Measurements from ENCODE around the gene SYT9. TPM values are rescaled to one million over a fixed set of nuclear protein-coding genes. Genes with fewer than 3 reads are reported as not detected.

SYT9 gene
- total and polyA plus RNA-seq, 9 of the 15 experiments (the other 6 are each of a cell fraction or from before 2014, with no cell fraction given): 0.01 TPM; not detected in 8

- TF ChIP-seq AFF4 (CRISPR knock-in tag; IDR thresholded peaks at IDR 0.05) (no peak), SIN3B (IDR thresholded peaks at IDR 0.05; ENCODE audit: low read depth) (no peak), SMC3 (conservative IDR thresholded peaks at IDR 0.05; ENCODE audit: insufficient read depth, low read depth, low read length) (no peak), HIVEP1 (CRISPR knock-in tag; IDR thresholded peaks at IDR 0.05) (no peak), MTA1 (IDR thresholded peaks at IDR 0.05; ENCODE audit: borderline replicate concordance) (no peak), ZFPM2 (CRISPR knock-in tag; IDR thresholded peaks at IDR 0.05) (no peak), GABPB1 (CRISPR knock-in tag; IDR thresholded peaks at IDR 0.05) (no peak)
Observed at GRCh38 chr11:7250166-7250565, 1.5 kb upstream of the SYT9 start (continued).

- Histone ChIP-seq H4K20me1 (replicated peaks; ENCODE audit: control insufficient read depth, insufficient read depth, low read length) (no peaks in the 10 kb centered on the region), H3K79me2 (ENCODE audit: control insufficient read depth, insufficient read depth, low read length) (no peaks in the 10 kb centered on the region), H3K36me3 (ENCODE audit: control insufficient read depth, insufficient read depth, low read length) (no peaks in the 10 kb centered on the region), H3K4me2 (ENCODE audit: insufficient read depth, low read length) (no peak overlapping the region), H3K4me1 (replicated peaks in 1 of 2; ENCODE audit: control insufficient read depth in 2 of 2, insufficient read depth in 2 of 2, low read length in 2 of 2) (peaks cover 0 to 16% of the 10 kb centered on the region in 2 experiments; a peak in 2 of 5 replicates), H3K9ac (ENCODE audit: insufficient read depth in 1 of 2, low read depth in 2 of 2, low read length in 2 of 2) (no peak overlapping the region), H3K9me1 (ENCODE audit: control insufficient read depth, insufficient read depth, low read length) (no peaks in the 10 kb centered on the region), H3K4me3 (no peak overlapping the region), H3K27me3 (ENCODE audit: control insufficient read depth in 2 of 2, insufficient read depth in 2 of 2, low read length in 2 of 2) (peaks cover 11 to 25% of the 10 kb centered on the region in 2 experiments; a peak in 4 of 5 replicates), H3K27ac (ENCODE audit: extremely low read depth, low read depth, low read length) (no peak overlapping the region), H3K9me3 (replicated peaks; ENCODE audit: control insufficient read depth, insufficient read depth, low read depth, low read length) (no peaks in the 10 kb centered on the region), H2AFZ (ENCODE audit: low read depth, low read length) (no peak overlapping the region)
- ChIA-PET POLR2A (no interaction called here), CTCF (ENCODE audit: low intra/inter-chr PET ratio) (no interaction called here)
- ATAC-seq (no peak), DNase-seq (ENCODE audit: extremely low read depth in 1 of 4, low spot score in 3 of 4) (no peak), FAIRE-seq (no peak)
- in situ Hi-C loops (cut with MboI) (no loop called here), intact Hi-C loops (cut with micrococcal nuclease) (no loop called here)
- 17% methylated on average over 13 of the region's 28 CpGs for WGBS (ENCODE audit: insufficient coverage, low coverage, missing lambda C conversion rate)
- BruUV-seq (replicated peaks): no TSS peak
- TF ChIP-seq C11orf30 (IDR thresholded peaks at IDR 0.05; ENCODE audit: low read depth) (no peak), CC2D1A (IDR thresholded peaks at IDR 0.05) (no peak), POLR2AphosphoS2 (IDR thresholded peaks at IDR 0.05; ENCODE audit: low read length) (no peak), THRB (CRISPR knock-in tag; conservative IDR thresholded peaks at IDR 0.05) (no peak), SREBF1 (IDR thresholded peaks at IDR 0.05; ENCODE audit: borderline replicate concordance, low read depth, low read length) (no peak), HLTF (IDR thresholded peaks at IDR 0.05) (no peak), GTF2B (IDR thresholded peaks at IDR 0.05; ENCODE audit: extremely low read depth, insufficient read length) (no peak), ZNF212 (CRISPR knock-in tag; IDR thresholded peaks at IDR 0.05) (no peak)
Observed at GRCh38 chr11:7251487-7251835, 243 bp upstream of the SYT9 start.
